Thoracic aorta (tissue), 2 donors: ENCODE measurements around the gene PRRG2. TPM values are rescaled to one million over a fixed set of nuclear protein-coding genes. Genes with fewer than 3 reads are reported as not detected.

ENCODE experiments used
- ATAC-seq: fragments of 150-250 bp; one replicate; pipeline ENCODE4 v1.8.0; 2017; ENCODE audit warnings: low read depth; ENCODE audit not compliant: insufficient number of reproducible peaks, low FRiP score
- DNase-seq: peaks from one replicate; pipeline ENCODE4 v3.0.0-alpha.2; 2020; ENCODE audit warnings: low spot score
- H3K27ac ChIP-seq, 2 donors: fragments of 200-600 bp; sonication (generic); 1 replicate in 1 of 2; 2 replicates in 1 of 2; pipeline ENCODE4 v1.5.1; 2016; ENCODE audit warnings: mild to moderate bottlenecking in 2 of 2, moderate library complexity in 2 of 2
- H3K27me3 ChIP-seq: fragments of 200-600 bp; sonication (generic); replicated peaks from 2 replicates; pipeline ENCODE4 v1.6.0; 2016; ENCODE audit warnings: mild to moderate bottlenecking; ENCODE audit not compliant: insufficient read depth
- H3K36me3 ChIP-seq: fragments of 200-600 bp; sonication (generic); one replicate; pipeline ENCODE4 v1.5.1; 2016
- H3K4me1 ChIP-seq, 2 donors: fragments of 200-600 bp; sonication (generic); 1 replicate in 1 of 2; 2 replicates in 1 of 2; pipeline versions ENCODE4 v1.5.1 to v1.6.0; 2016; ENCODE audit warnings: low read depth in 2 of 2, mild to moderate bottlenecking in 1 of 2; ENCODE audit not compliant: control insufficient read depth in 1 of 2
- H3K4me3 ChIP-seq: fragments of 200-600 bp; sonication (generic); 2 replicates; pipeline ENCODE4 v1.5.1; 2016; ENCODE audit warnings: mild to moderate bottlenecking
- H3K9me3 ChIP-seq: fragments of 200-600 bp; sonication (generic); 2 replicates; pipeline ENCODE4 v1.5.1; 2016
- total RNA-seq, 2 donors: library from RNA; depleted of rRNA; stranded (reverse); fragments of >200 nt; gene quantifications; one replicate each; pipeline versions ENCODE4 v1.1.0 to v1.2.3, GENCODE V29; 2016
- TF ChIP-seq, protein P1 (sequence below): fragments of 200-600 bp; sonication (generic); IDR thresholded peaks from one replicate; pipeline ENCODE4 v1.5.1; 2019; ENCODE audit warnings: antibody characterized with exemption

Gene PRRG2
- total RNA-seq, 2 donors from 2014 or later = not detected

DNA sequence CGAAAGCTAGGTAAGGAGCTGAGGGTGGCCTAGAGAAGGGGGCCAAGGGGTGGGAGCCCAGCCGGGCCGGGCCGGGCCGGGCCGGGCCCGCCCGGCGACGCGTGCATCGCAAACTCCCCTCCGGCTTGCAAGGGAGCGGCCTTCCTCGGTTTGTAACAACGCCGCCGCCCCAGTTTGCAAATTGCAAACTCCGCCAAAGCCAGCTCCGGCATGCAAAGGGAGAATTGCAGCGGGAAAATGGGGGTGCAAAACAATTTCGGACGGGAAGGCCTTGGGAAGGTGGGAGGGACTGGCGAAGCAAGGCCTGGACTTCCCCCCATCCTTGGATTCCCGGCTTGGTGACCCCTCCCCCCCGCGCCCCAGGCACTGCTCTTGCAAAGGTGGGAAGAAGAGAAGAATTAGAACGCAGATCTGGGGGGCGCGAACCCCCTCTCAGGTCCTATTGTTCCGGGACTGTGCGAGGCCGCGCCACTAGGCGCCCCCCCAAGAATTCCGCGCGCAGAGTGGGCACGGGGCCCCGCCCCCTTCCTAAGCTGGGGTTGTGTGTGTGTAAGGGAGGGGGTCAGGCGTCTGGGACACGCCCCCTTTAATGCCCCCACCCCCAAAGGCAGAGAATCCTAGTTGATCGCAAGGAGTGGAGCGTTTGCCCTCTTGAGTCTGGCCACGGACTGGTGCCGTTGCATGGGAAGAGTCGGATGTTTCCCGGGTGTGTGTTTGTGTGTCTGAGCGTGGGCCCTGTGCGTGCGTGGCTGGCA lies 10.8 kb downstream of the PRRG2 start:
- H3K9me3 ChIP-seq = no peaks in the 10 kb centered on the region
- TF ChIP-seq, protein P1, sequence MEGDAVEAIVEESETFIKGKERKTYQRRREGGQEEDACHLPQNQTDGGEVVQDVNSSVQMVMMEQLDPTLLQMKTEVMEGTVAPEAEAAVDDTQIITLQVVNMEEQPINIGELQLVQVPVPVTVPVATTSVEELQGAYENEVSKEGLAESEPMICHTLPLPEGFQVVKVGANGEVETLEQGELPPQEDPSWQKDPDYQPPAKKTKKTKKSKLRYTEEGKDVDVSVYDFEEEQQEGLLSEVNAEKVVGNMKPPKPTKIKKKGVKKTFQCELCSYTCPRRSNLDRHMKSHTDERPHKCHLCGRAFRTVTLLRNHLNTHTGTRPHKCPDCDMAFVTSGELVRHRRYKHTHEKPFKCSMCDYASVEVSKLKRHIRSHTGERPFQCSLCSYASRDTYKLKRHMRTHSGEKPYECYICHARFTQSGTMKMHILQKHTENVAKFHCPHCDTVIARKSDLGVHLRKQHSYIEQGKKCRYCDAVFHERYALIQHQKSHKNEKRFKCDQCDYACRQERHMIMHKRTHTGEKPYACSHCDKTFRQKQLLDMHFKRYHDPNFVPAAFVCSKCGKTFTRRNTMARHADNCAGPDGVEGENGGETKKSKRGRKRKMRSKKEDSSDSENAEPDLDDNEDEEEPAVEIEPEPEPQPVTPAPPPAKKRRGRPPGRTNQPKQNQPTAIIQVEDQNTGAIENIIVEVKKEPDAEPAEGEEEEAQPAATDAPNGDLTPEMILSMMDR = peak; percentile 6
- no peak for ATAC-seq
- peak overlapping the region; percentile 80 for H3K4me3 ChIP-seq
- peaks cover 24% of the 10 kb centered on the region for H3K36me3 ChIP-seq
- DNase-seq = no peak
- H3K27me3 ChIP-seq = no peaks in the 10 kb centered on the region
- peaks cover 13 to 18% of the 10 kb centered on the region in 2 donors for H3K4me1 ChIP-seq
- H3K27ac ChIP-seq = peak overlapping the region; percentile 68 to 83

DNA sequence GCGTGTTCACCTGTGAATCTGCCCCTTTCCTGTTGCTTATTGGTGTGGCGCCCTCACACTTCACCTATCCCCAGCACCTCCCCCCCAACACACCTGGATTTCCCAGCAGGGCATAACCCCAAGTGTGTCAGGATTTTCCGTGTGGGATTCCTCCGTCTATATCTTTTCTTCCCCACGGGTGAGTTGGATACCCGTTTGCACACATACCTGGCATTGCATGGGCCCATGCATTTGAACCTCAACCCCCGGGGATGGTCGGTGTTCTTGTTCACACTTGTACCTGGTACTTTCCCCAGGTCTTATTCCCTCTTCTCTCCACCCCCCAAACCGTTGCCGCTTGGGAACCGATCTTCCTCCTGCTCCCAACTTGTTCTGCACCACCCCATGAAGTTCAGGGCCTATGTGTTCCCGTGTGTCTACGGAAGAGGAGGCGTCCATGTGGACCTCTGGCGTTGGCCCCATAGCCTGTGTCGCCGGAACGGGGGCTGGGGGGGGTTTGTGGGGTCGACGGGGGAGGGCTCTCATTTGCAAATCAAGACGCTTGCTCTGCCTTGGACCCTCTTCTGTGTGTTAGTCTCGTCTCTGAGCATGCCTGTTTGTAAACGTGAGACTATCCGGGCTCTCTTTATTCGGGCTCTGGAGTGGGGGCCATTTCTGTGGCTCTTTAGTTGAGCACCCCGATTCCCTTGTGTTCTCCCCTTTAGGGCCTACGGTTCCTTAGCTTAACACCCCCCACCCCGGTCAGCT lies 11.5 kb downstream of the PRRG2 start:
- Histone ChIP-seq H3K4me1 (peaks cover 13 to 18% of the 10 kb centered on the region in 2 donors), H3K9me3 (no peaks in the 10 kb centered on the region), H3K27me3 (no peaks in the 10 kb centered on the region), H3K4me3 (peak overlapping the region; percentile 80), H3K27ac (peak overlapping the region; percentile 68 to 83), H3K36me3 (peaks cover 24% of the 10 kb centered on the region)
- ATAC-seq (no peak), DNase-seq (no peak)
- TF ChIP-seq, protein P1 = no peak

DNA sequence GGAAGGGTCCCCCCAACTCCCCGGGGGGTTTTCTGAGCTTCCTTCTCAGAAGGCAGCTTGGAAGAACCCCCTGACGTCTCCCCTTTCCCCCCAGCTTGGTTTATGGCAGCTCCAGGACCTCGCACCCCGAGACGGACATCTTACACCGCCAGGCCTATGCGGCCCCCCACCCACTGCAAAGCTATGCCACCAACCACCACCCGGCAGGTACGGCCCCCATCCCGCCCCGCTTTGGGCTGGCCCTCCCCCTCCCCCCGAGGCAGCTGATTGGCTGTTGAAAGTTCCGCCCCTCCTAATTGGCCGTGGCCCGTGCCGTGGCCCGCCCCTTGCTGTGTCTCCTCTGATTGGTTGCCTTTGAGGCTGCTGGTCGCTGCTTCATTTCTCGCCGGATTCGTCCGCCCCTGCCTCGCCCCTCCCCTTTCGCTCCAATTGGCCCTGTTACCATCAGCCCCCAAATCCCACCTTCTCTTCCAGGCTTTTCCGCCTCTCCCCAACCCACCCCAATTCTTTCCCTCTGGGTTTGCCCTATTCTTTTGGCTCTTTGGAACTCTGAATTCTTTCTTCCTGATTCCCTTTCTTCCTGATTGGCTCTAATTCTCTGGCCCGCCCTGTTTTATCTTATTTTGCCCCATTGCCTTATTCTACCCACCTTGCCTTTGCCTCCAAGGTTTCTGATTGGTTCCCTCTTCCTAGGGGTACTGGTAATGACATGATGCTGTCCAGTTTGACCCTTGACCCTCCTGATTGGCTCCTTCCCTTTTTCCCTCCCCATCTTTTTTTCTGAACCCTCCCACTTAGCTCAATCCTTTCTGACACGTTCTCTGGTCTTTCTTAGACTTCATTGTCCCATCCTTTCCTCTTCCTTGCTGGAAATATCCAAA lies 12.4 kb downstream of the PRRG2 start:
- ATAC-seq = peak; percentile 77
- peak; percentile 86 for DNase-seq
- peaks cover 13 to 18% of the 10 kb centered on the region in 2 donors for H3K4me1 ChIP-seq
- peak overlapping the region; percentile 68 to 83 for H3K27ac ChIP-seq
- TF ChIP-seq, protein P1 = no peak
- peak overlapping the region; percentile 80 for H3K4me3 ChIP-seq
- no peaks in the 10 kb centered on the region for H3K27me3 ChIP-seq
- no peaks in the 10 kb centered on the region for H3K9me3 ChIP-seq
- H3K36me3 ChIP-seq = peaks cover 24% of the 10 kb centered on the region

DNA sequence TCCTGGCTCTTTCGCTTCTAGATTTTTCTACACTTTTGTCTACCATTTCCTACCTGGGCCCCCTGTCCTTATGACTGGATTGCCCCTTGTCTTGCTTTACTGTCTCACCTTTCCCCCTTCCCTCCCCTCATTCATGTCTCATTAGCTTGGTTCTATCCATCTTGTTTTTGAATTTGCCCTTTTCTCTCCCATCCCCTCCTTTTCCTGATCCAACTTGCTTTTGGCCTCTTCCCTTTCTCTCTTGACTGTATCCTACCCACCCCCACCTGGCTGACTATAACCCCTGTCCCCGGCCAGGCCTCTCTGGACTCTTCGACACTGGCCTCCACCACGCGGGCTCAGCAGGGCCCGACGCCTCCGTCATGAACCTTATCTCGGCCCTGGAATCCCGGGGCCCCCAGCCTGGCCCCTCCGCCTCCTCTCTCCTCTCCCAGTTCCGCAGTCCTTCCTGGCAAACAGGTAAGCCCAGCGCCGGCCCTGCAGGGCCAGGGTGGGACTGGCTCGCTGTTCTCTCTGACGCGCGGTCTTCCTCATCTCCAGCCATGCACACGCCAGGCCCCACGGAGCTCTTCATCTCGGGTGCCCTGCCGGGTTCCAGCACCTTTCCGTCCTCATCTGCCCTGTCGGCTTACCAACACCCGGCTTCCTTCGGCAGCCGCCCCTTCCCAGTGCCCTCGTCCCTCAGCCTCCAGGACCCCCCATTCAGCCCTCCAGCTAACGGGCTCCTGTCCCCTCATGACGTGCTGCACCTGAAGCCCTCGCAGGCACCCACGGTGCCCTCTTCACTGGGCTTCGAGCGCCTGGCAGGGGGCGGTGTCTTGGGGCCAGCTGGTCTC lies 13.3 kb downstream of the PRRG2 start:
- ATAC-seq (no peak), DNase-seq (no peak)
- TF ChIP-seq, protein P1 = no peak
- H3K27me3 ChIP-seq = no peaks in the 10 kb centered on the region
- H3K4me3 ChIP-seq = no peak overlapping the region
- peaks cover 13 to 18% of the 10 kb centered on the region in 2 donors for H3K4me1 ChIP-seq
- peak overlapping the region; percentile 68 to 83 for H3K27ac ChIP-seq
- peaks cover 33% of the 10 kb centered on the region for H3K36me3 ChIP-seq
- no peaks in the 10 kb centered on the region for H3K9me3 ChIP-seq
